Measurements from ENCODE around the gene TBC1D3D.
"Not testable (repeated sequence)": the region's sequence is repeated elsewhere in the genome, so short reads cannot be mapped to it uniquely, and the experiment has no call there.

Gene TBC1D3D

DNA sequence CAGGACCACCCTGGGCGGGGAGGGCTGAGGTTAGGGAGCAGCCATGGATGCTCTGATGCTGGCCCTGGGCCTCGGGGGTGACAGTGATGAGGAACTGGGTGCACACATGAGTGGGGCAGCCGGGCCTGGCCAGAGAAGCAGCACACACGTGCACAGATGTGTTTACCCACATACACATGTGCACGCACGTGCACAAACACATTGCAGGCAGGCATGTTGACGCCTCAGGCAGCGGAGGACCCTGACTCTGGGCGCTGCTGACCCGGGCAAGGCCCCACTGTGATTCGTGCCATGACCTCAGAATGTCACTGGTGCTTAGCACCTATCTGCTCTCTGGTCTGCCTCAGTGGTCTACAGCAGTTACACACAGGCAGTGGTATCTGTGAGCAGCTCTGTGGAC is at the start of gene TBC1D3D:
TSS of gene TBC1D3D (plus strand) at position 301 of the 400 bp plus-strand sequence. CDS start 1,585 bp downstream, outside the sequence.
- not testable (repeated sequence) for DNase-seq (ENCODE audit: low read depth in 2 of 2)

GRCh38 chr17:37988960-37989359 is 14.8 kb upstream of the TBC1D3D start, which contains the start of gene TBC1D3L:
TSS of gene TBC1D3L (minus strand) at chr17:37989060. CDS start at chr17:37987520, 1,540 bp downstream.
- DNase-seq (ENCODE audit: low read depth in 2 of 2) = not testable (repeated sequence)
